HG03575 (cell line): ENCODE results near the gene DPH1.
"Not testable (repeated sequence)": the region's sequence is repeated elsewhere in the genome, so short reads cannot be mapped to it uniquely, and the experiment has no call there.

ENCODE experiments used
- ATAC-seq: cut with Tn5 transposase; IDR thresholded peaks from one replicate; pipeline ENCODE4 v1.9.1; 2021; ENCODE audit not compliant: unreplicated experiment, insufficient number of reproducible peaks, low FRiP score; ENCODE audit errors: extremely low read depth

The DPH1 gene

DNA sequence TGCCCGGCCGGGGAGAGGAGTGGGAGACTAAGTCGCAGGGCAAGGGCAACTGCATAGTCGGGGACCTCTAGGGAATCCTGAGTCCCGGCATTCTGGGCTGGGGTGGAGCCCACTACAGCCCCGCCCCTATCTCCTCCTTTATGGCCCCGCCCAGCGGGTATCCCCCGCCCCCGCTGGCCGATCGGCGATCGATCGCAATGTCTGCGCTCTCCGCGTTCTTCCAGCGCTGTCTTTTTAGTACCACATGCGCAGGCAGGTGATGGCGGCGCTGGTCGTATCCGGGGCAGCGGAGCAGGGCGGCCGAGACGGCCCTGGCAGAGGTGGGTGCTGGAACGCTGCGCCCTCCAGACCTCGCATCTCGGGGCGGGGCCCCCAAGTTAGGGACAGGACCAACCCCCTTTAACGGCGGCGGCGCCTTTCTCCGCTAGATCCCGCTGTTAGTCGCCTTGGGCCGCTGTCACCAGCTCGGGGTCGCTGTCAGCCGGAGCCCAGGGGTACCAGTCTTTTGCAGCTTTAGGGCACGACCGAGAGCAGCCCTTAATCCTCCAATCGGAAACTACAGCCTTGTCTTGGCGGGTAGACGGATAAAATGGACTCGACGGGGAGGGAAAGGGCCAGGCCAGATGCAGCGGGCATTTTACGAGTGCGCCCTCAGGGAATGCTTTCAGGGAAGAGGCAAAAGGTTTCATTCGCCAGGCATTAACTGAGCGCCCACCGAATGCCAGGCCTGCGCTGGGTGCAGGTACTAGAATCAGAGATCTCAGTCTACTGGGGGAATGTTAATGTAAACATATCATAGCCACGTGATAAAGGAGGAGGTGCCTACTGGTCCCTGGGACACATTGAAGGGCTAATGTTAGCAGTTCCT, at the start of gene DPH1:
TSS of gene DPH1 (plus strand) at position 243 of the 868 bp plus-strand sequence. CDS start at position 260, 17 bp downstream.
- no peak for ATAC-seq

DNA sequence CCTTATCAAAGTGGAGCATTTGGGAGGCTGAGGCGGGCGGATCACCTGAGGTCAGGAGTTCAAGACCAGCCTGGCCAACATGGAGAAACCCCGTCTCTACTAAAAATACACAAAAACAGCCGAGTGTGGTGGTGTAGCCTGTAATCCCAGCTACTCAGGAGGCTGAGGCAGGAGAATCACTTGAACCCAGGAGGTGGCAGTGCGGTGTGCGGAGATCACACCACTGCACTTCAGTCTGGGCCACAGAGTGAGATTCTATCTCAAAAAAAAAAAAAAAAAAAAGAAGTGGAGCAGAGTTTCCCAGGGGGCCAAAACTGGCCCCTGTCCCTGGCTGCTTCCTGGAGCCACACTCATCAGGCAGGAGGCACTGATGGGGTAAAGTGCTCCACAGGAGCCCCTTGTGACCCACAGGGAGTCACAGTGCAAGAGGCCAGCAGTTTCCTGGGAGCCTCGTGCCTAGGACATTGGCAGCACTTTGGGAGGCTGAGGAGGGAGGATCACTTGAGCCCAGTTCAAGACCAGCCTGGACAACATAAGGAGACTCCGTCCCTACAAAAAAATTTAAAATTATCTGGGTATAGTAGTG, 49.2 kb upstream of the DPH1 start:
- no peak for ATAC-seq

- ATAC-seq: not testable (repeated sequence)
Observed at GRCh38 chr17:1982793-1983366, 47.1 kb upstream of the DPH1 start.

- no peak for ATAC-seq
Observed at GRCh38 chr17:1985093-1985492, 44.9 kb upstream of the DPH1 start.

DNA sequence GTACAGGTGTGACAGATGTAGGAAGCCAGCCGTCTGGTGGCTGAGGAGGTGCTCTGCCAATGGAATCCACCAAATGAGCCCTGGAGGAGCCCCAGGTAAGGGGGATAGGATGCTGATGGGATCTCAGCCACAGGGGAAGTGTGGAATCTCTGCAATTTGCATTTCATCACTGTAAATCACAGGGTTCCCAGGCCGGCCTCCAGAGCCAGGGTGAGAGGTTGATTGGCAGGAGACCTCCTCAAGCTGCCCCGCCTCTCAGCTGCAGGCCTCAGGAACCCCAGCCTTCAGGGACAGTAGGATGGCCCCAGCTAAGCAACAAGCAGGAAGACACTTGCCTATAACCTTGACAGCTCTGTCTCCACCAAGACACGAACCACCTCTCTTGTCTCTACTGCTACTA, 44.3 kb upstream of the DPH1 start:
- ATAC-seq: no peak

DNA sequence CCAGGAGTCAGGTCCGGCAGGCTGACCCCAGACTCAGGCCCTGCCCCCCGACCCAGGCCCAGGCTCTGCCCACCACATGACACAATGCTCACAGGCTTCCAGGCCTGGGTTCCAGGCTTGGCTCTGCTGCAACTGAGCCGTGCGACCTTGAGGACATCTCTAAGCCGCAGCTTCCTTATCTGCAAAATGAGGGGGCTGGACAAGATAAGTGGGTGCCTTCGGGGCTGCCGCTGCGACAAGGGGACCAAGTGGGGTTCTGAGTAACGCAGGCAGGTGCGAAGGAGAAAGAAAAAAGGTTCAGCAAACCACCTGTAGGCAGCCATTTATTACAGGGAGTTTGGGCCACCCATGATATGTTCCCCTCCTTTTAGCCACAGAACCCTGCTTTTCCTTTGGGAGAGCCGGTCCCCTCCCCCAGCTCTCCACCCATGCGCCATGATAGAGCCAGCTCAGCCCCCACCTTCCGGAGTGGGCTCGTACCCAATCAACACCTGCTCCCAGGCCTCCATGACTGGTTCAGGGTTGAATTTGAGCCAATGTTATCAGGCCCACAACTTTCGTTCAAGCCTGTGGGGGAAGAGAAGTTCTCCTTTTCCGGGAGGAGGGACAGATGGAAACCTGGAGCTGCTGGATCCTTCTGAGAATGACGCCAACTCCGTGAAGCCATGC, 43.0 kb upstream of the DPH1 start:
- no peak for ATAC-seq

DNA sequence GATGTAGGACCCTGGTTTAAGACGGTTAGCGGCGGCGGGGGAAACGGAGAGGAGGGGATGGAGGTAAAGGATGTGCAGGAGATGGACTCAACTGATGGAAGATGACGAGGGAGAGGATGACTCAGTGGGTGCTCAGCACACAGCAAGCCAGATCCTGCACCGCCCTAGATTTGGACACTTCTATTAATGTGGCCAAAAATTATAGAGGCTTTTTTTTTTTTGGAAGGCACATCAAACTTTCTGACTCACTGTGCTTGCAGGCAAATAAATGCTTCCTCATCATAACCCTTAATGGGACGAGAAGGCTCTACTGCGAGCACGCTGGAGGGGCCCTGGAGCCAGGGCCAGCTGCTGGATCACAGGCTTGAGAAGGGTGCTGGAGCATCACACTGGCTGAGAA, 40.8 kb upstream of the DPH1 start:
- ATAC-seq: no peak

GRCh38 chr17:1992541-1992940, 37.4 kb upstream of the DPH1 start:
- no peak for ATAC-seq

- no peak for ATAC-seq
Observed at GRCh38 chr17:1994707-1995106, 35.2 kb upstream of the DPH1 start.

DNA sequence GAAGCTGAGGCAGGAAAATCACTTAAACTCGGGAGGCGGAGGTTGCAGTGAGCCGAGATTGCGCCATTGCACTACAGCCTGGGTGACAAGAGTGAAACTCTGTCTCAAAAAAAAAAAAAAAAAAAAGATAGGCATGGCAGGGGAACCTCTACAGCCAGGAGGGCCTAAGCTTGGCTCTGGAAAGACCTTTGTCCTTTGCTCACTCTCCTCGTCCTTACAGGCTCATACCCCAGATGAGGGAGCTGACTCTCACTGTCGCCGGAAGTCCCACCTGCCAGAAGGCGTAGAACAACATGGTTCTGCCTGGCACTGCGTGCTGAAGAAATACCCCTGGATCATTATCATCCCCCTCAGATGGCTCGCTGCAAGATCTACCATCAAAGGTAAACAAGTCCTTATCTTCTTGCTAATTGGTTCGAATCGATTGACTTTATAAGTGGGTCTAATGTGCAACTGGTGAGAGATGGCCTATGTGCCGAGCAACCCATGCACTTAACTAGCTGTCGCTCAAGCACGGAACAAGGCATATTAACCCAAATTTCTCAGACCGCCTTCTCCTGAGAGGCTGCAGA, 34.5 kb upstream of the DPH1 start:
- no peak for ATAC-seq

DNA sequence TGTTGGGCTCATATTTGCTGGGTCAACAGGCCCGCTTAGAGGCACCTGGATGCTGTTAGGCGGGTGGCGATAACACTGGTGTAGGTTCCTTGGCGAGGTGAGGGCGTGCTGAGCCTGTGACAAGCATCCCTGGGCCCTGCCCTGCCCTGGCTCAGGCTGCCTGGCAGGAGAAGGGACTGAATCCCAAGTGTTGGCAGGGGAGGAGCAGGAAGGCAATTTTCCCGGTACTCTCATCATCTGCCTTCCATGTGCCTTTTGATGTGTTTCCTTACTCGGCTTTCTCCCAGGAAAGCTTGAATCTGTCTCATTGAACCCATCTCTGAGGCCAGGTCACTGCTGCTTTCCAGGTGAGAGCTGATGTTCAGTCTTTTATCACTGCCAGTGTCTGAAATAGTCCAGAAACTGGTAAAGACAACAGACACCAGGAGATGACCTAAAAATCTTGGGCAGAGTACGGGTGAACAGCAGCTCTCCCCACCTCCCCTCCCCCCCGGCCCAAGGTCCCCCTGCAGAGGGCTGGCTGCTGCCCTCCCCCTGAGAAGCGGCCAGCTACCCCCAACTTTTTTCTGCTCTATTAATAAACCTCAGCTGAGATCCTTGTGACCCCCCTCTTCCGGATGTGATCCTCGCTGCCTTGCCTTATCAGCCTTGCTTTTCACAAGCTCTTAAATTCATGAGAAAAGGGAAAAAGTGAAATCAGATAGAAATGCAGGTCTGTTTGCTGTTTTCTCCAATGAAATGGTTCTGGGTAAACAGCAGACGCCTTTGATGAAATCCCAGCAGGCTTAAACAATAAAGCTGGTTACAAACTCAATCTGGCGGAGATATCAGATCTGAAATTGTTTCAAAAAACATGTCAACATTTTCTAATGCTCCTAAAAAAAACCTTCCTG, 33.8 kb upstream of the DPH1 start:
- no peak for ATAC-seq

GRCh38 chr17:1996800-1997288, 33.1 kb upstream of the DPH1 start:
- no peak for ATAC-seq

DNA sequence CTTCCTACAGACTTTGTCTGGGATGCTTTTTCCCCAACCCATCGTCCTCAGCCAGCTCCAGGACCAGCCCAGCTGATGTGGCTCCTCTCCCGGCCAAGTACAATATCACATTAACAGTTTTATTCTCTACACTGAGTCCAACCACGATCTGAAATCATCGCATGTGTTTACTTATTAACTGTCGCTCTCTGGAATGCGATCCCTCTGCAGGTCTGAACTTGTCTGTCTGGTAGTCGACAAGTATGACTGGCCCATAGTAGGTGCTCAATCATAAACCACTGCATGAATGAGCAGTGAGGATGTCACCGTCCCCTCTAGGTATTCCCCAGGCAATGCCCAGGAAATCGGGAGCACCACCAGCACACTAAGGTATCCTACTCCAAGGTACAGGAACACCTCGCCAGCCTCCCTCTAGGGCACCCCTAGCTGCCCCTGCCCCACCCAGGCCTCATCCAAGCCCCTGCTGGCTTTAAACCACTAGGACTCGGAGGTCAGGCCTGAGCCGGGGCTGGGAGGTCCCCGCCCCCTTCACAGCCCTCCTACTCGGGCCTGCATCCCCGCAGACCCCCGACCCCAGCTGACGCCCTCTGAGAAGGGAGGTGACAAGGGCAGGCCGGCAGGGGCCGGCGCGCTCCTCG, 32.5 kb upstream of the DPH1 start:
- no peak for ATAC-seq

DNA sequence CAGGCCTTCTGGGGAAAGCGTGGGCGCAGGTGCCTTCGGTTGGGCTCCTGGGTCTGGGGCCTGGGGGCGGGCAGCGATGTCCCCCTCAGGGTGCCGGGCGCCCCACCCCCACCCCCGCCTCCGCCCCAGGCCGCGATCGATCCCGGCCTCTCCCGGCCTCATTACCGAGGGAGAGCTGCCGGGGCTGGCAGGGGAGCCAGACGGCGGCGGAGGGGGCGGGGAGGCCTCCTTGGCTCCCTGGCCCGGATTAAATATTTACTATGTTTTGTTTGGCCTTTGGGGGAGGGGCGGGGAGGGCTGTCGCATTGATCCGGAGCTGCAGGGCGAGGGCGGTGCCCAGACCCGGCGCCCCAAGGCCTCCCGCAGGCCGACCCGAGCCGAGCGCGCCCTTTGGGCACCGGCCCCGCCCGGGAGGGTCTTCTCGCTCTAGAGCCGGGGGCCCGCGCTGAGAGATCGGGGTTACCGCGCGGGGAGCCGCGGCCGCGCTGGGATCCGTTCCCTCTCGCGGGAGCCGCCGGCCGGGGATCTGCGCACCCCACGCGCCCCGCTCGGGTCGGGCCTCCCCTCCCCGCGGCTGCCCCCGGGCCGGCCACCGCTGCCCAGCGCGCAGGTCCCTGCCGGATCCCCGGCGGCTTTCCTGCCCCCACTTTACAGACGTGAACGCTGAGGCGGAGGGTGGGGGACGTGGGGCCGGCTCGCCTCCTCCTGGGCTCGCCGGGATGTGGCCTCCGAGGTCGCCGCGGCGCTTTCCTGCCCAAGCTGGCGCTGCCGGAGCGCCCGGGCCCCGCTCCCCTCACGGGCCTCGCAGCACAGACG, 31.8 kb upstream of the DPH1 start:
- ATAC-seq: no peak

GRCh38 chr17:1999557-2000251, 30.2 kb upstream of the DPH1 start:
- no peak for ATAC-seq

DNA sequence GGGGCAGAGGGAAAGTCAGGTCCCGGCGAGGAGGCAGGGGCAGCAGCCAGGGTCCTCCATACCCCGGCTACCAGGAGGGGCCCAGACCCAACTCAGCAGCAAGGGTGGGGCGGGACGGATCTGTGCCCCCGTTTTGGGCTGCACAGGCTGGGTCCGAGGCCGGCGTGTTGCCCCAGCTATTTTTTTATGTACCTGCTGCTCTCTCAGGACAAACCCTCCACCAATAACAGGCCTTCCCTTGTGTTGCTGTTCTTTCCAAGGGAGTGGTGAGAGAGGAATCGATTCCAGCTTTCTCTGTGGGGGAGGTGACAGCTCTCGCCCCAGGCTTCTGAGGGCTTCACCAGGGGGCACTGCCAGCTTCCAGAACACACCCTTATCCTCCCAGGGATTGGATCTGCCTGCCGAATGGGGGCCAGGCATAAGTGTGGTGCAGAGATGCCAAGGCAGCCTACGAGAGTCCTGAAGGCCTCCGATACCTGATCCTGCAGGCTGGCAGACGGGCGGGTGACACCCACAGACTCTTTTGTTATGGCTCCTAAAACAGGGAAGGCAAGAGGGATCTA, 27.1 kb upstream of the DPH1 start:
- no peak for ATAC-seq
